ENCODE measurements around the gene SLC5A12.
"Not testable (repeated sequence)": the region's sequence is repeated elsewhere in the genome, so short reads cannot be mapped to it uniquely, and the experiment has no call there.

The SLC5A12 gene

GRCh38 chr11:26651916-26652315 lies 69.9 kb downstream of the SLC5A12 start:
- no peak for DNase-seq (ENCODE audit: low spot score)

- peak; percentile 8 for DNase-seq (ENCODE audit: low spot score)
Observed at GRCh38 chr11:26649884-26650283, 72.0 kb downstream of the SLC5A12 start.

GRCh38 chr11:26643314-26643713 lies 78.5 kb downstream of the SLC5A12 start:
- DNase-seq (ENCODE audit: low spot score), result not testable (repeated sequence)

GRCh38 chr11:26632691-26633159 lies 89.1 kb downstream of the SLC5A12 start:
- no peak for DNase-seq (ENCODE audit: low spot score)

GRCh38 chr11:26626346-26626745 lies 95.5 kb downstream of the SLC5A12 start:
- no peak for DNase-seq (ENCODE audit: low spot score)

- DNase-seq (ENCODE audit: low spot score), result no peak
Observed at GRCh38 chr11:26623076-26623659, 98.7 kb downstream of the SLC5A12 start.

- DNase-seq (ENCODE audit: low spot score), result no peak
Observed at GRCh38 chr11:26622181-26622580, 99.7 kb downstream of the SLC5A12 start.

GRCh38 chr11:26621132-26621531 lies 100.7 kb downstream of the SLC5A12 start:
- DNase-seq (ENCODE audit: low spot score), result no peak

GRCh38 chr11:26620282-26621045 lies 101.4 kb downstream of the SLC5A12 start:
- no peak for DNase-seq (ENCODE audit: low spot score)

GRCh38 chr11:26618441-26618840 lies 103.4 kb downstream of the SLC5A12 start:
- DNase-seq (ENCODE audit: low spot score), result no peak
